Stimulated activated CD8-positive, alpha-beta memory T cell treated with anti-CD3 and anti-CD28 coated beads, Interleukin-7, amount 100 ng/mL, for 4 hours (primary cell): Measurements from ENCODE around the gene PLGRKT.
"Not testable (repeated sequence)": the region's sequence is repeated elsewhere in the genome, so short reads cannot be mapped to it uniquely, and the experiment has no call there.

Experiments
- DNase-seq, 2 donors: peaks; one replicate each; pipeline ENCODE4 v3.0.0-alpha.2; 2020; ENCODE audit warnings: low read depth in 2 of 2

The PLGRKT gene

DNA sequence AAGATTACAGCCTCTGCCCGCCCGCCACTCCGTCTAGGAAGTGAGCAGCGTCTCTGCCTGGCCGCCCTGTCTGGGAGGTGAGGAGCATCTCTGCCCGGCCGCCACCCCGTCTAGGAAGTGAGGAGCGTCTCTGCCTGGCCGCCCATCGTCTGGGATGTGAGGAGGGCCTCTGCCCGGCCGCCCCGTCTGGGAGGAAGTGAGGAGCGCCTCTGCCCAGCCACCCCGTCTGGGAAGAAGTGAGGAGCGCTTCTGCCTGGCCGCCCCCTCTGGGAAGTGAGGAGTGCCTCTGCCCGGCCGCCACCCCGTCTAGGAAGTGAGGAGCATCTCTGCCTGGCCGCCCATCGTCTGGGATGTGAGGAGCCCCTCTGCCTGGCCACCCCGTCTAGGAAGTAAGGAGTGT lies 4.8 kb downstream of the PLGRKT start:
- not testable (repeated sequence) for DNase-seq

DNA sequence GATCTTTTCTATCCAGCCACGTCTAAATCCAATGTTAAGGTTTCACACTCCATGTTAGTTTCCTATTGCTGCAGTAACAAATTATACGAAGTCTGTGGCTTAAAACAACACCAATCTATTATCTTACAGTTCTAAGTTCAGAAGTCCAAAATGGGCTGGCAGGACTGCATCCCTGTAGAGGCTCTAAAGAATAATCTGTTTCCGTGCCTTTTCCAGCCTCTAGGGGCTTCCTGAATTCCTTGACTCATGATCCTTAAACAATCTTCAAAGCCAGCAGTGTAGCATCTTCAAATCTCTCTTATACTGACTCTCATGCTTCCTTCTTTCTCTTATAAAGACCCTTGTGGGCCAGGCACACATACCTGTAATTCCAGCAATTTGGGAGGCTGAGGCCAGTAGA lies 6.8 kb downstream of the PLGRKT start:
- no peak for DNase-seq

DNA sequence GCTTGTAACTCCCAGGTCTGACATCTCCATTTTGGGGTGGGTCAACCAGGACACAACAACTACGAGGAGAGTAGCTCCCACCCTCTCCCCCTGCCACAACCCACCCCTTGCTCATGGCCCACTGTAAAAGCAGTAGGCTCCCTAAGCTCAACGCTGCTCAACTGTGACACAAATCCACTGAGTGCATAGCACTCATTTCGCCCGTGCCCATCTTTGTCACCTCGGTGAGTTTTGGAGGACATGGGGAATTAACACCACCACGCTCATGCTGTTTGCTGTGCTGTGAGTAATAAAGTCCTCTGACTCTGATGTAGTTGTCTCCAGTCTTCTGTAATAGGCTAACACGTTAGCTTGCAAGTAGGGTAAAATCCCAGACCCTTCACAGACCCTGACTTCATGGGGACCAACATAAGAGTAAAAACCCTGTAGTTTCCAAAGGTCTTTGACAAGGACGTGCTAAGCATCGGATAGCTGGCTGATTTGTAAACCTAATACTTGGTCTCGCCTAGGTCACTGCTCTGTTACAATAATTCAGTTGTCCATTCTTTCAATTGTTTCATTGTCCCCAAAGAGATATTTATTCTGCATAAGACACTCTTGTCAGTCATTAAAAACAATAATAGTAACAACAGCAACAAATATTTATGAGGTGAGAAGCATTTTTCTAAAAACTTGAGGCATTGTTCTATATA lies 7.7 kb downstream of the PLGRKT start:
- DNase-seq, result no peak

DNA sequence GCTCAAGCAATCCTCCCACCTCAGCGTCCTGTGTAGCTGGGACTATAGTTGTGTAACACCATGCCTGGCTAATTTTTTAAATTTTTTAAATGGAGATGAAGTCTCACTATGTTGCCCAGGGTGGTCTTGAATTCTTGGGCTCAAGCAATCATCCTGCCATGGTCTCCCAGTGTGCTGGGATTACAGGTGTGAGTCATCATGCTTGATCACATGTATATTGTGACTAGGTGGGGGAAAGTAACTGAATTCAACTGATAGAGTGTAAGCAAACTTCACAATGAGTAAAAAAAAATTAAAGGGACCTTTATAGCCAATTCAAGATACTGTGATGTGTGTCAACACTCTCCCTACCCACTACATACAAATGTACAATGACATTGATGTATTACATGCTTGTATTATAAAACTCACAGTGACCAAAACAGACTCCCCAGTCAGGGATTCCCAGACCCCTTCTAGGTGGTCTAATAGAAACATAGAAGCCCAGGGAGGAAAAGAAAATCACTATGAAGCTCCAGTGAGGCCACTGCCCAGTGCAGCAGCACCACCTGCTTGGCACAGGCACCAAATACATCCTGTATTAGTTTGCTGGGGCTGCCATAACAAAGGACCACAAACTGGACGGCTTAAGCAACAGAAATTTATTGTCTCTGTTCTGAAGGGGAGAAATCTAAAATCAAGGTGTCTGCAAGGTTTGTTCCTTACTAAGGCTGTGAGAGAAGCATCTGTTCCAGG lies 8.8 kb downstream of the PLGRKT start:
- no peak for DNase-seq

DNA sequence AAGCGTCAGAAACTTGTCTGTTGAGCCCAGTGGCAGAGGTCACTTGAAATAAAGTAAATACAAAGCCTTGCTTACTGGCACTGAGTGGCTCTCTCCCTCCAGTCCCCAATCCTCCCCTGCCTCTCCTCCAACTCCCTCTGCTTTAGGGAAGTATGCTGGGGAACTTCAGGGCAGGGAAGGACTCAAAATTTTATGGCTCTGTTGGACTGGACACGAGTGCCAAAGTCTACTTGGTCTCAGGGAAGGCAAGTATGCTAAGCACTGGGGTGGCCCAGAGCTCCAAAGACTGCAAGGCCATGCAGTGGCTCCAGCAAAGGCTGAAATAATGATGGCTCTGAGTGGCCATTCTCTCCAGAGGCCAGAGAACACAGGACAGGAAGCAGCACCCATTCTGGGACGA lies 9.6 kb downstream of the PLGRKT start:
- no peak for DNase-seq

DNA sequence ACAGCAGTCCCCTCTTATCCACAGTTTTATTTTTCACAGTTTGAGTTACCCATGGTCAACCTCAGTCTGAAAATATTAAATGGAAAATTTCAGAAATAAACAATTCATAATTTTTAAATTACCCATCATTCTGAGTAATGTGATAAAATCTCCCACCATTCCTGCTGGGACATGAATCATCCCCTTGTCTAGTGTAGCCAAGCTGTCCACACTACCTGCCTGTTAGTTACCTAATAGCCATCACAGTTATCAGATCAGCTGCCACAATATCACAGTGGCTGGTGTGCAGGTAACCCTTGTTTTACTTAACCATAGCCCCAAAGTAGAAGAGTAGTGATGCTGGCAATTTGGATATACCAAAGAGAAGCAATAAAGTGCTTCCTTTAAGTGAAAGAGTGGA lies 10.7 kb downstream of the PLGRKT start:
- DNase-seq, result no peak

DNA sequence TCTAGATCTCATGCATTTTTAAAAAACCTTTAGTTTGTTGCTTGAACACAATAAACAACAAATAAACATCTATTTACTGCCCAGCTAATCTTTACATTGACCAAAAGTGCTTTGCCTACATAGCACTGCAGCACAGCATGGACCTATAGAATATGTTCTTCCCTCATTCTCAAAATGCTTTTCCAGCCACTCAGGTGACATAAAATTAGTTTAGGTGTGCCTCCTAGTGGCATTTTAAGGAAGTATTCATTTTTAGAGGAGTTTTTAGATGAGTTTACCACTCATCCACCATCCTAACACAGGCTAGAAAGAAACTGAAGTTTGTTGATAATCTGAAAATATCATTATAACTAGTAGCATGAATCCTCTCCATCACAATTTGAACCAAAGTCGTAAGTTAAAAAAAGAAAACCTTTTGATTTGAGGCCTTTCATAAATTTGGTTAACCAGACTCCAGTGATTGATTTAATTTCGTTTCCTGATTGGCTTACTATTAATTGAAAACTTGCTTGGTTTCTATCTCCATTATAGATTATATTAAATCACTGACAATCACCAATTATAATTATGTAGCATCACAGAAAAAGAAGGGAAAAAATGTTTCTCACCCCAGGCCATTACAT lies 12.6 kb downstream of the PLGRKT start:
- no peak for DNase-seq

DNA sequence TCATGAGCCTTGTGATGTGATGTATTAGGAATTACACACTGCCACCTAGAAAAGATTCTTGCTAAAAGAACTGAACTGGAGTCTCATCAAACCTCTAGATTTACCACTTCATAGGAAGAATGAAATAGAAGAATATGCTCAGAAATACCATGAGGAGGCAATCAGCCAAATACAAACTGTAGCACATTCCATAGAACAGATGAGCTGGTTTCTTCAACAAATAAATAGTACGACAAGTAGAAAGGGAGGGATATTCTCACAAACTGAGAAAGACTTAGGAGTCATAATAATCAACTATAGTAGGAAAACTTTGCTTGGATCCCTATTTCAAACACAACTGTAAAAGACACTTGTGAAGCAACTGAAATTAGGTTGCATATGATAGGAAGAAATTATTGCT lies 15.4 kb downstream of the PLGRKT start:
- DNase-seq, result no peak

DNA sequence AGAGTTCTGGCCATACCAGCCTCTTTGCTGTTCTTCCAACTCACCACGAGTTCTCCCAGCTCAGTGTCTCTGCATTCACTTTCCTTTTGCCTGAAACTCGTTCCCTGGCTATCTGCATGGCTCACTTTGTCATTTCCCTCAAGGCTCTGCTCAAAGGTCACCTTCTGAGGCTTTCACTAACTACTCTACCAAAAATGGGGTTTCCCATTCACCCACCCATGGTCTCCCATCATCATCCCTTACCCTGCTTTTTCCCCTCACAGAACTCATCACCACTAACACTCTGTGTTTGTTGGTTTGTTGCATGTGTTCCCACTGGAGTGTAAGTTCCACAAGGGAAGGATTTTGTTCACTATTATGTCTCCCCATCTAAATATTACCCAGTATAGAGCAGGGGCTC lies 16.6 kb downstream of the PLGRKT start:
- DNase-seq, result no peak

DNA sequence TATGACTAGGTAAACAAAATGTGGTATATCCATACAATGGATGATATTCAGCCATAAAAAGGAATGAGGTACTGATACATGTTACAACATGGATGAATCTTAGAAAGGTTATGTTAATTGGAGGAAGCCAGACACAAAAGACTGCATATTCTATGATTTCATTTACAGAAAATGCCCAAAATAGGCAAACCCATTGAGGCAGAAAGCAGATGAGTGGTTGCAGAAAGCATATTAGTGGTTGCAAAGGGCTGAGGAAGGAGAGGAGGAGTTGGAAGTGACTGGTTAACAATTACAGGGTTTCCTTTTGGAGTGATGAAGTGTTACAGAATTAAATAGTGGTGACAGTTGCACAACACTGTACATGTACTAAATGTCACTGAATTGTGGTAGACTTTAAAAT lies 17.7 kb downstream of the PLGRKT start:
- DNase-seq, result no peak

DNA sequence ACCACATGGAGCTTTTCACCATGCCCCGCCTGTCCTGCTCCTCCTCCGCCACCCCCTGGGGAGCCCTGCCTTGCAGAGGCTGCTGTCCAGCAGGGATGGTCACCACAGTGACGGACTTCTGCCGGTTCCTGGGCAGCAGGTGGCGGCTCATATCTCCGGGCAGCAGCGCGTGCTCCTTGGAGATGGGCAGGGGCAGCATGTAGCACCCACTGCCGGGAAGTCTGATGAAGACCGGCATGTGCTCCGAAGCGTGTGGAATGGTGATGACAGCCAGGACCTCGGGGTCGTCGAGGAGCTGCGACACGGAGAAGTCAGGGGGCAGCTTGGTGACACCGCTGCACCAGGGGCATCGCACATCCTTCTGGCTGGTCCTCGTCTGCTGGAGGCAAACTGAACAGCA lies 19.2 kb downstream of the PLGRKT start:
- DNase-seq, result no peak

DNA sequence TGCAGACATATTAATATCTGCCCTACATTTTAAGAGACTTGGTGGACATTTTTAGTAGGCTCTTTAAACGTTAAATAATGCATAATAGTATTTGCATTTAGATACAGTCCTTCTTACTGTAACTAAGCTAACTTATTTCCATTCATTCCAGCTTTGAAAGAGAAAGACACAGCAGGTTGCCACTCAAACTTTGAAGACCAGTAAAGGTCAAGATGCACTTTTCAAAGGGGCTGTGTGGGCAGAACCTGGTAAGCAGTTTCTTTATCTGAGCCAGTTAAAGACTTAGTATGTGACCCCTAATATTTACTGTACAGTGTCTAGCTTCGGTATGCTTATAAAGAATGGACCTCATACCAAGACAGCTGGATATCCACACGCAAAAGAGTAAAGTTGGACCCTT lies 20.8 kb downstream of the PLGRKT start:
- no peak for DNase-seq

DNA sequence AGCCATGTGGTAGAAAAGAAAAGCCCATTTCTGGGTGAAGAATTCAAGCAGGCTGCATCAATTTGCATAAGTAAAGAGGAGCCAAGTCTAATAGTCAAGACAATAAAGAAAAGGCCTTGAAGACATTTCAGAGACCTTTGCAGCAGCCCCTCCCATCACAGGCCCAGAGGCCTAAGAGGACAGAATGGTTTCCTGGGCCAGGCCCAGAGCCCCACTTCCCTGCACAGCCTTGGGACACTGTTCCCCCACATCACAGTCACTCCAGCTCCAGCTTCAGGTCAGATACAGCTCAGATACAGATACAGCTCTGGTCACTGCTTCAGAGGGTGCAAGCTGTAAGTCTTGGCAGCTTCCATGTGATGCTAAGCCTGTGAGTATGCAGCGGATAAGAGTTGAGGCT lies 29.1 kb downstream of the PLGRKT start:
- DNase-seq, result no peak

DNA sequence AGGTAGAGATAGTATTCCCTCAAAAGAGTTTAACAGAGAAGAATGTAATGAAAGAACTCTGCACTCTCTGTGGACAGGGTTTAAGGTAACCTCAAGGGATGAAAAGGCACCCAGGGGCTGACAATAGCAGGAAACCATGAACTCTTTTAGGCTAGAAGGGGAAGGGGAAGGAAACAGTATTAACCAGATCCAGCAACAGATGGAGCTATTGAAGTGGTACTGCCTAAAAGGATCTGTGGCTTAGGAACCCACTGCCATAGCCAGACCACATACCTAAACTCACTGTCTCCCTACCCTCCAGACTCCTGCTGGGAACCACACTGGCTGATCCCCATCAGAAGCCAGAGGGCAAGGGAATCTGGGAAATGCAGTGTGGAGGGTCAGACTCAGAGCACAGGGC lies 35.5 kb downstream of the PLGRKT start:
- DNase-seq, result no peak

DNA sequence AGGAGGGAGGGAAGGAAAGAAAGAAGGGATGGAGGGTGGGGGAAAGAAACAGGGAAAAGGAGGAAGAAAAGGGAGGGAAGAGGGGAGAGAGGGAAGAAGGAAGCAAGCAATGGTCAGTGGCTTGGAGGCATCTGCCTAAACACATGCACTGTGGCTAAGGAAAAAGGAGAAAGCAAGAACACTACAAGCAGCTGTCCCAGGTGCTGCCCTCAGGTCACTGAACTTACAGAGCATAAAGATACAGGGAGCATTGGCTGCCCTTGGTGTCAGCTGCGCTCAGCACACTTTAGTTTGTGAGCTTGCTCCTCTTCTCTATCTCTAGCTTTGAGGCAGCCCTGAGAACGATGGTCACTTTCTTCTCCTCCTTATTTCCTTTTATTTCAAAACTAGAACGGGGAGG lies 40.2 kb downstream of the PLGRKT start:
- not testable (repeated sequence) for DNase-seq

DNA sequence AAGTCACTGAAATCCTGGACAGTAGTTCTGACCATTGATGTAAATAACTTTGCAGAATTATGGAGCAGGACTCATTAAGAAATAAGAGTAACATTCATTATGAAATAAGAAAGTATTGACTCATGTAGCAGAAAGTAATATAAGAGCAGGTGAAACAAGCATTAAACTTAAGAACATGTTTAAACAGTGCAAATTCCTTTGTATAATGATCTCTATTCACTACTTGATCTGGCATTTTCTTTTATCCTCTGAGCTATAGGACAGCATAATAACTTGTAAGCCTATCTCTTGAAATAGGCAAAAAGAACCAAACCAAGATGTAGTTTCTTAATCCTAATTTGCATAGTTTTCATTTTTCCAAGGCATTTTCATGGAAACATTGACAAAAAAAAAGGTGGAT lies 42.3 kb downstream of the PLGRKT start:
- DNase-seq, result no peak

DNA sequence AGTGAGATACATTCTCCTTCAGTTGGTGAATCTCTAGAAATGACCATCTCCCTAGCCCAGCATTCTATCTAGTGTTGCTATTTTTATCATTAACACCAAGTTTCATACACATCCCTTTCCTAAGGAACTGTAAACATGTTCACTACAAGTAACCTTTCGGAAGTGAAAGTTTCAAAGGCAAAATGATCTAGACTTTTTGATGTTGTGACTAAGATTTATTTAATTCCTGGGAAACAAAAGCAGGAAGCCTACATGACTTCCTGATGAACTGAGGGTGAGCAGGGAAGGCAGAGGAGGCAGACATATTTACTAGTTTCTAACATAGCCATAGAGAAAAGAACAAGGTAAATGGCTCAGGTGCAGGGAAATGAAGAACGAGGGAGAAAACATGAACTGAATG lies 43.7 kb downstream of the PLGRKT start:
- not testable (repeated sequence) for DNase-seq

DNA sequence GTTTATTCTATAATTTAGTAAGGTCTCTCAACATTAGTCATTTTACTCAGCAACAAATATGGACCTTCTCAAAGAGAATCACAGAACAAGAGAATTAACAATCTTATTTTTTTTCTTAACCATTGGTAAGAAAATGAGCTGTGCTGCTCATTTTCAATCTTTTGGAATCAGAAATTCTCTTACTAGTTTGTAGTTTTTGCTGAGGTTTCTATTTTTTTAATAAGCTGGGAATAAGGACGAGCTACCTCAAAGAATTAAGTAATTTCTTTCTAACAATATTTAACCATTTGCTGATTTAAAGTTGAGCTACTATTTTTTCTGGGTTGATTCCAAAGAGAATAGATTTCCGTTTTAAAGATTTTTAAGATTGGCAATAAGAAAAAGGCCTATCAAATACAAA lies 44.2 kb downstream of the PLGRKT start:
- DNase-seq, result no peak

DNA sequence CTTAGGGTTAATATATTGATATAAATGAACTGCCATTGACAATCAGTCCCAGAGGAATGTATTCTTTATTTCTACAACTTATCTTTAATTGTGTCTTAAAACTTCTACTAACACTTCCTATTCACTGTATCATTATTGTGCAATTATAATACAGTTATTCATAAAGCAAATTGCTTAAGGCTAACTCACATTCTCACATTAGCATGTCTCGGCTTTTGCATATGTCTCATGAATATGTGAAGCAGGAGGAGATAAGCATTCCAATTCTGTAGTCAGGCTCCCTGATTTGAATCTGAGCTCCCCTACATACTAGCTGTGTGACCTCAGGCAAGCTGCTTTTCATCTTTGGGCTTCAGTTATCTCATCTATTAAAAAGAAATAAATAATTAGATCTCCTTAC lies 45.4 kb downstream of the PLGRKT start:
- DNase-seq, result no peak

DNA sequence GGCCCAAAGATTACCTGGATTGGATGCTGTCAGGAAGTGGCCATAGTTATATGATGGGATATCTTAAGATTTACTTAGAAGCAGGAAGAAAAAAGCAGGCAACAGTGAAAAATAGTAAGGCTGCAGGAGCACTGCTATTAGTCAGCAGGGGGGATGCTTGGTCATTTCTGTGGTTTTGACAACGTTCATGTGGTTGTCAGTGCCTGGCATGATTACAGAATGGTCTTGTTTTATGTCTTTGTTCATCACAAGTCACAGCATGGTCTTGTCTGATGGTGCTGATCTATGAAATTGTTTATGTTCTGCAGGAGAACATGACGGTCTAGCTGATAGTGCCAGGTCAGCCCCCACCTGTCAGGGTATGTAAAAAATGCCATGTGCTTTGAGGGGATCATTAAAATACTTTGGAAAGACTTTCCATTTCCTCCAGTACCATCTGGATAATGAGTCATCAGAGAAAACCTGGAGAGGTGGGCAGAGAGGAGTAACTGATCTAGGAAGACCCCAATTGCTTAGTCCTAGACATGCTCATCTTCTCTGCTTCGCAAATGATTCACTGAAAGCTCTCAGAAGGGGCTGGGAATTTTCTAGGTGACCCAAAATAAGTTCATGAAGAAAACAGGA lies 48.5 kb downstream of the PLGRKT start:
- no peak for DNase-seq

DNA sequence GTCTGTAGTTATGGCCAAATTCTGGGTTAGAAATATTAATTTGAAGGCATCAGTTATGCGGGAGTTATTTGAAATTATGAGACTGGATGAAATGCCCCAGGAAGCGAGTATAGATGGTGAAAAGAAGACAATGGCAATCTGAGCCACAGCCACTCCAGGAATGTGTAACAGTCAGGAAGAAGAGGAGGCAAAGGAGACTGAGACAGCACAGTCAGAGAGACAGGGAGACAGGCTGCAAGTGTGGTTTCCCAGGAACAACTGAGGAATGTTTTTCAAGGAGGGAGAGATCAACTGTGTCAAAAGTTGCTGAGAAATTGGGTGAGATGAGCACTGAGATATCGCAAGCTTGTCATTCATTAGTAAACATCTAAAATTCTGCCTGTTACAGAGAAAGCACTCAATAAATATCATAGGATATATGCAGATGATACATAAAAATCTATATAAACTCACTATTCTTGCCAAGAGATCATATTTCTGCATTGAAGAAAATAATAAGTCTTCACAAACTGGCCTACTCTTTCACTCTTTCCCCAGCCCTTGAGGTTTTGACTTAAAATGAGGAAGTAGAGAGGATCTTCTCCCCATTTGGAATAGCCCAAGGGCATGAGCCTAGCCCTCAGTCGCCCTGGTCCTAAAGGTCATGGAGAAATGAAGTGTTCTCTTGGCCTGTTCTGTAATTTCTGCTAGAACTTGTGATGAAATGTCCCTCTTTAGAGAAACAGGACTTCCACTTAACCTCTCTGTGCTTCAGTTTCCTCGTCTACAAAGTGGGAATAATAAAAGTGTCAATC lies 49.5 kb downstream of the PLGRKT start:
- no peak for DNase-seq

DNA sequence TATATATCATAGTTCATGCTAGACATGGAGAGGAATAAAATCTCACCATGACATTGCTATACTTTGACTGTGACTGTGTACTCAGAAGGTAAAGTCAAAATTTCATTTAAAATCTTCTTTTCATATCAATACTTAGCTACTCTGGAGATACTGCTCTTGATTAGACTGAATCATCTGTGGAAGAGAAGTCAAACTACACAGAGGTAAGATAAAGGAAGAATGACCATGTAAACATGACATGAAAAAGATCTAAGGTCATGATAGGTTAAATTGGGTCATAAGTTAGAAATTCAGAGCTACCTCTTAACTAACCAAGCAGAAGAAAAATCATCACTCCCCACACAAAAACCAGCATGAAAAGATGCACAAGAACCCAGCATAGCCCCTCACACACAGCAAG lies 53.3 kb downstream of the PLGRKT start:
- no peak for DNase-seq
